SU-DHL-6 (cell line): ENCODE data around the gene SLC1A1.

Experiments used
- H2AFZ ChIP-seq: fragments of 200-600 bp; sonication (generic); 2 replicates; pipeline ENCODE4 v1.6.1; 2014; ENCODE audit warnings: low read depth, mild to moderate bottlenecking, moderate library complexity, mixed read lengths, antibody characterized with exemption, low read length; ENCODE audit not compliant: severe bottlenecking
- H3F3A ChIP-seq: fragments of 200-600 bp; shearing (Covaris generic); 2 replicates; pipeline ENCODE4 v1.6.0; 2016; ENCODE audit warnings: antibody characterized with exemption, mild to moderate bottlenecking; ENCODE audit not compliant: insufficient read depth
- H3K27ac ChIP-seq: fragments of 200-600 bp; sonication (generic); 2 replicates; pipeline ENCODE4 v1.5.1; 2016; ENCODE audit warnings: low read depth, mild to moderate bottlenecking, low read length, moderate library complexity, mixed read lengths
- H3K27me3 ChIP-seq: fragments of 200-600 bp; sonication (generic), shearing (Covaris generic); 2 replicates; pipeline ENCODE4 v1.6.0; 2014; ENCODE audit warnings: mild to moderate bottlenecking, low read length
- H3K36me3 ChIP-seq: fragments of 200-600 bp; sonication (generic); 2 replicates; pipeline ENCODE4 v1.6.1; 2014; ENCODE audit warnings: mild to moderate bottlenecking, low read length, mixed read lengths
- H3K4me2 ChIP-seq: fragments of 300-600, 200-600 bp; shearing (Covaris generic), sonication (generic); 2 replicates; pipeline ENCODE4 v1.6.0; 2014; ENCODE audit warnings: low read length, low read depth, mild to moderate bottlenecking; ENCODE audit not compliant: poor library complexity, severe bottlenecking
- H3K4me3 ChIP-seq: fragments of 200-600 bp; sonication (generic); 2 replicates; pipeline ENCODE4 v1.5.1; 2014; ENCODE audit warnings: antibody characterized with exemption, low read length, mild to moderate bottlenecking, mixed read lengths; ENCODE audit not compliant: insufficient read depth, poor library complexity, severe bottlenecking
- H3K79me2 ChIP-seq: fragments of 200-600 bp; sonication (generic); 2 replicates; pipeline ENCODE4 v1.6.1; 2014; ENCODE audit warnings: mild to moderate bottlenecking, low read length, moderate library complexity; ENCODE audit not compliant: insufficient read depth
- H3K9ac ChIP-seq: fragments of 200-600 bp; sonication (generic); 2 replicates; pipeline ENCODE4 v1.7.0; 2014; ENCODE audit warnings: mild to moderate bottlenecking, low read length
- H3K9me2 ChIP-seq: fragments of 200-600 bp; sonication (generic); replicated peaks from 2 replicates; pipeline ENCODE4 v1.6.1; 2014; ENCODE audit warnings: low read length; ENCODE audit not compliant: insufficient read depth
- H3K9me3 ChIP-seq: fragments of 200-600 bp; sonication (generic); 2 replicates; pipeline ENCODE4 v1.6.1; 2014; ENCODE audit warnings: low read length, mixed read lengths; ENCODE audit not compliant: insufficient read depth
- H4K20me1 ChIP-seq: fragments of 200-600 bp; sonication (generic); 2 replicates; pipeline ENCODE4 v1.6.1; 2014; ENCODE audit warnings: low read depth, mild to moderate bottlenecking, antibody characterized with exemption, low read length, moderate library complexity, mixed read lengths
- EZH2phosphoT487 ChIP-seq: fragments of 200-600 bp; sonication (generic), shearing (Covaris generic); conservative IDR thresholded peaks from 2 replicates; pipeline ENCODE4 v1.6.1; 2018; ENCODE audit warnings: mild to moderate bottlenecking, antibody characterized with exemption, low read length, moderate library complexity, mixed read lengths
- TF ChIP-seq, protein P1 (sequence below): fragments of 200-600 bp; sonication (generic); IDR thresholded peaks from one replicate; pipeline ENCODE4 v1.5.1; 2017; ENCODE audit warnings: antibody characterized with exemption, mild to moderate bottlenecking, low read length, moderate library complexity; ENCODE audit not compliant: insufficient read depth, poor library complexity, severe bottlenecking

SLC1A1 gene

DNA sequence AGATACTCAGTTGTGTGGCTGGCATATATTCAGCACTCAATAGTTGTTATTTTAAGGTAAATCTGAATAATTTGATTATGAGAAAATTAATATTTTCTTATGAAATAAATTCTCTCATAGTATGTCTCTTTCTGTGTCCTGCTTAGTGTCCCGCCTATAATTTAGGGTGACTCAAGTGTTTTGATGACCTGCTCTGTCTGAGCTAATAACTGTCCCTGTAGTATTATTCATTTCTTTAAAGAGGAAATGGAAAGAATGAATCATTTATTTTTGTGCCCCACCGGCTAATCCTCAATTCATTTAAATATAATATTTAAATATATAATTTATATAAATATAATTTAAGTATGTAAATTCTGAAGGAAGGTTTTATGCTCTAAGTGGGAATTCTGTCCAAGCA is 4.1 kb downstream of the SLC1A1 start:
- no peaks in the 10 kb centered on the region for H3K9me2 ChIP-seq
- no peaks in the 10 kb centered on the region for H3K9me3 ChIP-seq
- H3K36me3 ChIP-seq: no peaks in the 10 kb centered on the region
- no peak for TF ChIP-seq EZH2phosphoT487
- TF ChIP-seq, protein P1, sequence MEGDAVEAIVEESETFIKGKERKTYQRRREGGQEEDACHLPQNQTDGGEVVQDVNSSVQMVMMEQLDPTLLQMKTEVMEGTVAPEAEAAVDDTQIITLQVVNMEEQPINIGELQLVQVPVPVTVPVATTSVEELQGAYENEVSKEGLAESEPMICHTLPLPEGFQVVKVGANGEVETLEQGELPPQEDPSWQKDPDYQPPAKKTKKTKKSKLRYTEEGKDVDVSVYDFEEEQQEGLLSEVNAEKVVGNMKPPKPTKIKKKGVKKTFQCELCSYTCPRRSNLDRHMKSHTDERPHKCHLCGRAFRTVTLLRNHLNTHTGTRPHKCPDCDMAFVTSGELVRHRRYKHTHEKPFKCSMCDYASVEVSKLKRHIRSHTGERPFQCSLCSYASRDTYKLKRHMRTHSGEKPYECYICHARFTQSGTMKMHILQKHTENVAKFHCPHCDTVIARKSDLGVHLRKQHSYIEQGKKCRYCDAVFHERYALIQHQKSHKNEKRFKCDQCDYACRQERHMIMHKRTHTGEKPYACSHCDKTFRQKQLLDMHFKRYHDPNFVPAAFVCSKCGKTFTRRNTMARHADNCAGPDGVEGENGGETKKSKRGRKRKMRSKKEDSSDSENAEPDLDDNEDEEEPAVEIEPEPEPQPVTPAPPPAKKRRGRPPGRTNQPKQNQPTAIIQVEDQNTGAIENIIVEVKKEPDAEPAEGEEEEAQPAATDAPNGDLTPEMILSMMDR: no peak
- no peak overlapping the region for H2AFZ ChIP-seq
- H3K27me3 ChIP-seq: no peaks in the 10 kb centered on the region; the same call in 1 of the 2 replicates
- H3K27ac ChIP-seq: no peak overlapping the region
- H3K4me3 ChIP-seq: no peak overlapping the region
- H3F3A ChIP-seq: no peaks in the 10 kb centered on the region
- no peaks in the 10 kb centered on the region for H3K79me2 ChIP-seq
- no peak overlapping the region for H3K4me2 ChIP-seq
- no peaks in the 10 kb centered on the region for H4K20me1 ChIP-seq
- H3K9ac ChIP-seq: no peak overlapping the region

DNA sequence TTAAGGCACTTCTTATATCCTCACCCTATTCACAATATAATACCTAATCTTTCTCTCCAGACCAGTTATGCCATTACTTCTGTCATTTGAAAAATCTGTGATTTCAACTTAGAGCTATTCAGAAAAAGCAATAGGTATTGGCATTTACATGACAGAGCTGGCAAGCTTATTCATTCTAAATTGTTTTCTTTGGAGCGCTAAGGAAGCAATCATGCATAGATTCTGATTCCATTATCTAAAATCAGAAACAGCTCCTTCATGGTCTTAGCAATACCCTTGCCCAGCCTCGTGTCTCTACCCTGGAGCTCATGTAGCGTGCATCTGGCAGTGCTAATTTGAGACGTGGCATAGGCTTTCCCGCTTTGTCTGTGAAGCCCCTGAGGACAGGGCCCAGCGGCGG is 4.5 kb downstream of the SLC1A1 start:
- Histone ChIP-seq H3K79me2 (no peaks in the 10 kb centered on the region), H3K9me2 (no peaks in the 10 kb centered on the region), H3K9me3 (no peaks in the 10 kb centered on the region), H4K20me1 (no peaks in the 10 kb centered on the region), H3K9ac (no peak overlapping the region), H3K36me3 (no peaks in the 10 kb centered on the region), H2AFZ (no peak overlapping the region), H3F3A (no peaks in the 10 kb centered on the region), H3K27me3 (no peaks in the 10 kb centered on the region; the same call in 1 of the 2 replicates), H3K27ac (no peak overlapping the region), H3K4me2 (no peak overlapping the region), H3K4me3 (no peak overlapping the region)
- TF ChIP-seq, protein P1: no peak
- no peak for TF ChIP-seq EZH2phosphoT487

DNA sequence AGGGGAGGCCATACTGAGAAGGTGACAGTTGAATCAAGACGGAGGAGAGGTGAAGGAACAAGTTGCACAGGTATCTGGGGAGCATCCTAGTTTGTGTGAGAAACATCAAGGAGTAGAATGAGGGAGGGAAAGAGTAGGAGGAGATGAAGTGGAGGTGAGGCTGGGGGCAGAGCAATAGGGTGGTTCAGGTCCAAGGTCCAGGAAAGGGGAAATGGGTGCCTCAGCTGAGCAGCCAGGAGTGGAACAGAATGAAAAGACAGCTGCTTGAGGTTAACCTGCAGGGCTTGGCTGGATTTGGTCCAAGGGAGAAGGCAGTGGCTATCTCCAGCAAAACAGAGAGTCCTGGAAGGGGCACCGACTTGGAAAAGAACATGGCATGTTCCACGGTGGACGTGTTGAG is 5.3 kb downstream of the SLC1A1 start:
- Histone ChIP-seq H2AFZ (no peak overlapping the region), H3F3A (no peaks in the 10 kb centered on the region), H3K9me3 (no peaks in the 10 kb centered on the region), H3K36me3 (no peaks in the 10 kb centered on the region), H4K20me1 (no peaks in the 10 kb centered on the region), H3K79me2 (no peaks in the 10 kb centered on the region), H3K27me3 (no peaks in the 10 kb centered on the region; the same call in 1 of the 2 replicates), H3K9ac (no peak overlapping the region), H3K9me2 (no peaks in the 10 kb centered on the region), H3K27ac (no peak overlapping the region), H3K4me2 (no peak overlapping the region), H3K4me3 (no peak overlapping the region)
- TF ChIP-seq, protein P1: no peak
- no peak for TF ChIP-seq EZH2phosphoT487
